ENCODE measurements around the gene ARHGAP8.
"Not testable (repeated sequence)": the region's sequence is repeated elsewhere in the genome, so short reads cannot be mapped to it uniquely, and the experiment has no call there.

The ARHGAP8 gene

GRCh38 chr22:44776605-44777363 is 24.4 kb downstream of the ARHGAP8 start:
- no peak for DNase-seq

GRCh38 chr22:44777364-44777755 is 25.0 kb downstream of the ARHGAP8 start:
- no peak for DNase-seq

- no peak for DNase-seq
These were observed 28.6 kb downstream of the ARHGAP8 start for GRCh38 chr22:44780876-44781449.

GRCh38 chr22:44782363-44782963 is 30.1 kb downstream of the ARHGAP8 start:
- DNase-seq = no peak

- DNase-seq = no peak
These were observed 30.7 kb downstream of the ARHGAP8 start for GRCh38 chr22:44783091-44783490.

- DNase-seq = no peak
These were observed 31.2 kb downstream of the ARHGAP8 start for GRCh38 chr22:44783581-44783980.

- DNase-seq = no peak
These were observed 33.8 kb downstream of the ARHGAP8 start for GRCh38 chr22:44786136-44786535.

GRCh38 chr22:44786610-44787009 is 34.2 kb downstream of the ARHGAP8 start:
- DNase-seq = no peak

- no peak for DNase-seq
These were observed 35.5 kb downstream of the ARHGAP8 start for GRCh38 chr22:44787832-44788231.

- DNase-seq = no peak
These were observed 40.7 kb downstream of the ARHGAP8 start for GRCh38 chr22:44793106-44793505.

- no peak for DNase-seq
These were observed 41.3 kb downstream of the ARHGAP8 start for GRCh38 chr22:44793506-44794172.

GRCh38 chr22:44795701-44796630 is 43.6 kb downstream of the ARHGAP8 start:
- no peak for DNase-seq

GRCh38 chr22:44797181-44797725 is 44.9 kb downstream of the ARHGAP8 start:
- no peak for DNase-seq

- no peak for DNase-seq
These were observed 46.9 kb downstream of the ARHGAP8 start for GRCh38 chr22:44799077-44799945.

- DNase-seq = not testable (repeated sequence)
These were observed 47.7 kb downstream of the ARHGAP8 start for GRCh38 chr22:44799946-44800634.

- DNase-seq = no peak
These were observed 49.1 kb downstream of the ARHGAP8 start for GRCh38 chr22:44801476-44801875.

- no peak for DNase-seq
These were observed 49.8 kb downstream of the ARHGAP8 start for GRCh38 chr22:44802071-44802700.

- no peak for DNase-seq
These were observed 50.6 kb downstream of the ARHGAP8 start for GRCh38 chr22:44802956-44803355.

GRCh38 chr22:44804327-44804726 is 52.0 kb downstream of the ARHGAP8 start:
- DNase-seq = no peak

- DNase-seq = no peak
These were observed 53.3 kb downstream of the ARHGAP8 start for GRCh38 chr22:44805711-44806110.
